ENCODE measurements around the gene SPOCK1. TPM values are rescaled to one million over a fixed set of nuclear protein-coding genes. Genes with fewer than 3 reads are reported as not detected.

SPOCK1 gene
- total and polyA plus RNA-seq, 4 donors: 0.48 to 4.5 (median 0.69) TPM

DNA sequence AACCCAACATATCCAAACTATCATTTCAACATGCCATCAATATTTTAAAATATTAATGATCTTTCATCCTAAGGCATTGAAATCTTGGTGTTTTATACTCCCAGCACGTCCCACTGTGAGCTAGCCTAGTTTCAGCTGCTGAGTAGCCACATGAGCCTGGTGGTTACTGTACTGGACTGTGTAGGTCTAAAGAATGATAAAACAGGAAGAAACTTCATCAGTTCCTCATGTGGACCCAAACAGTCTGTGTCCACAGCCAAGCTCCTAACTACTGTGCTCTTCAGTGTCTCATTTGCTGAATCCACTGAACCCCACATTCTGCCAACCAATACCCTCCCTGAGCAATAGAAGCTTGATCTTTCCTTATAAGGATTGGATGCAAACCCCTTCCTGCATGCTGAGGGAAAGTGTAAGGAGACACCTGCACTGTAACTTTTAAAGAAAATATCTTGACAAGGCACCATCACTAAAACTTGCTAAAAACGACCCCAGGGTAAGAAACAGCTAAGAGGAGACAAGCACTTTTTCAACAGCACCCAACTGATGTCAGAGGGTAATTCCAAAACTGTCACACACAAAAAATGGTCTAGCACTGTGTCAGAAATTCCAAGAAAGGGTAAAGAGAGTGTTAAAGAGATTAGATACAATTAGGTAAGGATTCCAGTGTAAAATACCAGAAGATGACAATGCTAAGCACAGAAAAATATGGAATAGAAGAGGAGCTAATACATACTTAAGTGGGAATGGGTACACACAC lies 126.9 kb downstream of the SPOCK1 start:
- no peak overlapping the region for H3K27ac ChIP-seq (ENCODE audit: low read depth in 1 of 2, low read length in 1 of 2)

DNA sequence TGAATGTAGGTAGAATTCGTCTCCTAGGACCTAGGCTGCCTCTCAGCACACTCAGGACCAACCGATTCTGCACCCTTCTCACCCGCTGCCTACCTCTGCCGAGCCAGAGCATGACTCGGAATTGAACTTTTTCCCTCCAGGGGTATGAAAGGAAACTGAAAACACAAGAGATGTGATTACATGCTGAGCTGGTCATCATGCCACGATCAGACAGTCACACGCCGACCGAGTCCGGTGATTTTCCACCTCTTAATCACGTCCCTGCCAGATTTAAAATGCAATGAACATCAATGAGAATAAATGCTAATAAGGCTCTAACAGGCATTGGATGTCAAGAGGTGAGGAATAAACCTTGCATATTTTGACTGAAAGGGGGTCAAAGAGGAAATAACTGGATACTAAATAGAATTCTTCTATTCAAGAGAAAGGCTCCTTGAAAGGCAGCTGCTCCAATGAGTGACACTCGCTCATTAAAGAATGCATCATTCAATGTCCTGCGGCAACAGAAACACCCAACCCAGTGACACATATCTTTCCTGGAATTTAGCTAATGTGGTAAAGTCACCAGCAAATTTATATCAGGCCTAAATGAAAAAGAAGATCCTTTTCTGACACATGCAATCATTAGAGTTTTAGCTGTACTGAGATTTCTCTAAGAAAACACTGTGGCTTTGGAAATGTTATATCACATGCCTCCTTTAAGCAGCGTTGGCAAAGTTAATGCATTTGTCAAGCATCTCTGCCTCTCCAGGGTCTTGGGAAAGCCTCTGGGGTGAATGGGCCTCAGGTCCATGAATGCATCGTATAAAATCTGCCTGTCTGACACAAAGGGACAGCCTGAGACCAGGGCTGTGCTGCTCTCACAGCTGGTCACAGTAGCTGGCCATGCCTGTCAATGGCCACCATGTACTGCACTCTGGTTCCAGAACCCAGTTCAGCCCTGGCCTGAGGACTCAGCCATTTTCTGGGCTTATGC lies 128.7 kb downstream of the SPOCK1 start:
- Histone ChIP-seq H3K9ac (ENCODE audit: insufficient read depth in 1 of 2, low read length in 2 of 2) (no peak overlapping the region), H3K36me3 (ENCODE audit: control insufficient read depth in 4 of 4, insufficient read depth in 4 of 4, low read length in 4 of 4) (no peaks in the 10 kb centered on the region), H3K4me3 (no peak overlapping the region), H3K4me1 (ENCODE audit: control insufficient read depth in 5 of 5, insufficient read depth in 5 of 5, low read length in 5 of 5) (no peaks in the 10 kb centered on the region), H3K27me3 (ENCODE audit: control insufficient read depth in 3 of 3, insufficient read depth in 3 of 3, low read length in 2 of 3) (peaks cover 0 to 8% (median 0%) of the 10 kb centered on the region in 3 donors), H3K9me3 (ENCODE audit: control insufficient read depth in 4 of 4, insufficient read depth in 3 of 4, low read length in 3 of 4) (peaks cover 0 to 2% (median 0%) of the 10 kb centered on the region in 4 donors), H3K27ac (ENCODE audit: low read depth in 1 of 2, low read length in 1 of 2) (no peak overlapping the region)
- TF ChIP-seq, protein P1, sequence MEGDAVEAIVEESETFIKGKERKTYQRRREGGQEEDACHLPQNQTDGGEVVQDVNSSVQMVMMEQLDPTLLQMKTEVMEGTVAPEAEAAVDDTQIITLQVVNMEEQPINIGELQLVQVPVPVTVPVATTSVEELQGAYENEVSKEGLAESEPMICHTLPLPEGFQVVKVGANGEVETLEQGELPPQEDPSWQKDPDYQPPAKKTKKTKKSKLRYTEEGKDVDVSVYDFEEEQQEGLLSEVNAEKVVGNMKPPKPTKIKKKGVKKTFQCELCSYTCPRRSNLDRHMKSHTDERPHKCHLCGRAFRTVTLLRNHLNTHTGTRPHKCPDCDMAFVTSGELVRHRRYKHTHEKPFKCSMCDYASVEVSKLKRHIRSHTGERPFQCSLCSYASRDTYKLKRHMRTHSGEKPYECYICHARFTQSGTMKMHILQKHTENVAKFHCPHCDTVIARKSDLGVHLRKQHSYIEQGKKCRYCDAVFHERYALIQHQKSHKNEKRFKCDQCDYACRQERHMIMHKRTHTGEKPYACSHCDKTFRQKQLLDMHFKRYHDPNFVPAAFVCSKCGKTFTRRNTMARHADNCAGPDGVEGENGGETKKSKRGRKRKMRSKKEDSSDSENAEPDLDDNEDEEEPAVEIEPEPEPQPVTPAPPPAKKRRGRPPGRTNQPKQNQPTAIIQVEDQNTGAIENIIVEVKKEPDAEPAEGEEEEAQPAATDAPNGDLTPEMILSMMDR (IDR thresholded peaks at IDR 0.05; ENCODE audit: control extremely low read depth, extremely low read depth): no peak
- ATAC-seq (ENCODE audit: insufficient read depth, low FRiP score) (no peak), DNase-seq (no peak)
- 87 to 94% methylated on average over 15 of the region's 15 CpGs for WGBS, 2 donors

More for the DNA sequence above, 126.9 kb downstream of the SPOCK1 start:
- peaks cover 0 to 2% (median 0%) of the 10 kb centered on the region in 3 donors for H3K27me3 ChIP-seq (ENCODE audit: control insufficient read depth in 3 of 3, insufficient read depth in 3 of 3, low read length in 2 of 3)
- ATAC-seq (ENCODE audit: insufficient read depth, low FRiP score) (no peak), DNase-seq (no peak)
- no peaks in the 10 kb centered on the region for H3K4me1 ChIP-seq (ENCODE audit: control insufficient read depth in 5 of 5, insufficient read depth in 5 of 5, low read length in 5 of 5)
- H3K36me3 ChIP-seq (ENCODE audit: control insufficient read depth in 4 of 4, insufficient read depth in 4 of 4, low read length in 4 of 4): no peaks in the 10 kb centered on the region
- 53 to 55% methylated on average over 2 of the region's 2 CpGs for WGBS, 2 donors
- H3K4me3 ChIP-seq: no peak overlapping the region
- H3K9me3 ChIP-seq (ENCODE audit: control insufficient read depth in 4 of 4, insufficient read depth in 3 of 4, low read length in 3 of 4): peaks cover 0 to 2% (median 0%) of the 10 kb centered on the region in 4 donors
- TF ChIP-seq, protein P1 (IDR thresholded peaks at IDR 0.05; ENCODE audit: control extremely low read depth, extremely low read depth): no peak
- no peak overlapping the region for H3K9ac ChIP-seq (ENCODE audit: insufficient read depth in 1 of 2, low read length in 2 of 2)

GRCh38 chr5:137368651-137369050 lies 130.5 kb downstream of the SPOCK1 start:
- Histone ChIP-seq H3K9ac (ENCODE audit: insufficient read depth in 1 of 2, low read length in 2 of 2) (no peak overlapping the region), H3K4me1 (ENCODE audit: control insufficient read depth in 5 of 5, insufficient read depth in 5 of 5, low read length in 5 of 5) (no peaks in the 10 kb centered on the region), H3K9me3 (ENCODE audit: control insufficient read depth in 4 of 4, insufficient read depth in 3 of 4, low read length in 3 of 4) (peaks cover 0 to 2% (median 0%) of the 10 kb centered on the region in 4 donors), H3K36me3 (ENCODE audit: control insufficient read depth in 4 of 4, insufficient read depth in 4 of 4, low read length in 4 of 4) (no peaks in the 10 kb centered on the region), H3K27ac (ENCODE audit: low read depth in 1 of 2, low read length in 1 of 2) (no peak overlapping the region), H3K4me3 (no peak overlapping the region), H3K27me3 (ENCODE audit: control insufficient read depth in 3 of 3, insufficient read depth in 3 of 3, low read length in 2 of 3) (peaks cover 0 to 13% (median 0%) of the 10 kb centered on the region in 3 donors)
- 88 to 89% methylated on average over 6 of the region's 6 CpGs for whole genome bisulfite sequencing, 2 donors
- ATAC-seq (ENCODE audit: insufficient read depth, low FRiP score) (no peak), DNase-seq (no peak)
- TF ChIP-seq, protein P1 (IDR thresholded peaks at IDR 0.05; ENCODE audit: control extremely low read depth, extremely low read depth): no peak
